22Rv1 (cell line): Measurements from ENCODE around the gene PNMA8A.

Source experiments
- H3K27ac ChIP-seq: fragments of 450-650 bp; 2 replicates; pipeline ENCODE4 v1.5.1; 2017
- CTCF ChIP-seq: fragments of 450-650 bp; IDR thresholded peaks from 2 replicates; pipeline ENCODE4 v1.5.1; 2017; ENCODE audit warnings: mild to moderate bottlenecking
- ZFX ChIP-seq: fragments of 450-650 bp; IDR thresholded peaks from 2 replicates; pipeline ENCODE4 v1.6.1; 2017; ENCODE audit warnings: antibody characterized with exemption, borderline replicate concordance

PNMA8A gene

GRCh38 chr19:46475986-46476385, 4.6 kb upstream of the PNMA8A start:
- no peak for TF ChIP-seq CTCF
- TF ChIP-seq ZFX, result no peak

GRCh38 chr19:46474211-46474610, 2.8 kb upstream of the PNMA8A start:
- TF ChIP-seq CTCF (no peak), ZFX (no peak)
- H3K27ac ChIP-seq, result no peak overlapping the region

More at GRCh38 chr19:46475986-46476385, 4.6 kb upstream of the PNMA8A start:
- H3K27ac ChIP-seq, result no peak overlapping the region

GRCh38 chr19:46472592-46472991, 1.2 kb upstream of the PNMA8A start:
- no peak for TF ChIP-seq CTCF
- TF ChIP-seq ZFX, result no peak
- no peak overlapping the region for H3K27ac ChIP-seq

- peak overlapping the region; percentile 33; the same call in 1 of the 2 replicates for H3K27ac ChIP-seq
- no peak for TF ChIP-seq ZFX
- TF ChIP-seq CTCF, result no peak
Measured at GRCh38 chr19:46471811-46472543, 614 bp upstream of the PNMA8A start.

- H3K27ac ChIP-seq, result no peak overlapping the region
- TF ChIP-seq CTCF (no peak), ZFX (no peak)
Measured at GRCh38 chr19:46470376-46470775, 987 bp downstream of the PNMA8A start.

GRCh38 chr19:46469541-46470185, 1.7 kb downstream of the PNMA8A start:
- H3K27ac ChIP-seq, result no peak overlapping the region
- TF ChIP-seq CTCF, result no peak
- no peak for TF ChIP-seq ZFX

- H3K27ac ChIP-seq, result no peak overlapping the region
- no peak for TF ChIP-seq CTCF
- no peak for TF ChIP-seq ZFX
Measured at GRCh38 chr19:46466536-46467196, 4.7 kb downstream of the PNMA8A start.
